Osteocyte (in vitro differentiated cells): ENCODE data around the gene ADGRL4. TPM values are rescaled to one million over a fixed set of nuclear protein-coding genes. Genes with fewer than 3 reads are reported as not detected.
A peak's percentile ranks its signal among the peaks of the same experiment; 100 is the strongest.

Source experiments
- DNase-seq: peaks from one replicate; pipeline ENCODE4 v3.0.0; 2021; ENCODE audit warnings: mixed read lengths; ENCODE audit not compliant: unreplicated experiment; ENCODE audit errors: extremely low spot score
- H3K27ac Mint-ChIP-seq: one replicate; pipeline ENCODE4 v1.8.0; 2021; ENCODE audit warnings: mild to moderate bottlenecking, mixed read lengths; ENCODE audit not compliant: unreplicated experiment
- H3K27me3 Mint-ChIP-seq: one replicate; pipeline ENCODE4 v1.8.0; 2021; ENCODE audit warnings: mixed read lengths; ENCODE audit not compliant: unreplicated experiment
- H3K36me3 Mint-ChIP-seq: one replicate; pipeline ENCODE4 v1.8.0; 2021; ENCODE audit warnings: mixed read lengths; ENCODE audit not compliant: unreplicated experiment
- H3K4me1 Mint-ChIP-seq: one replicate; pipeline ENCODE4 v1.8.0; 2021; ENCODE audit warnings: mixed read lengths; ENCODE audit not compliant: unreplicated experiment
- H3K4me3 Mint-ChIP-seq: one replicate; pipeline ENCODE4 v1.8.0; 2021; ENCODE audit warnings: mild to moderate bottlenecking, moderate library complexity, mixed read lengths; ENCODE audit not compliant: unreplicated experiment
- H3K9me3 Mint-ChIP-seq: one replicate; pipeline ENCODE4 v1.8.0; 2021; ENCODE audit warnings: mixed read lengths; ENCODE audit not compliant: unreplicated experiment
- long read RNA-seq: library from polyadenylated mRNA; unstranded; transcript quantifications from one replicate; pipeline ENCODE4 v2.0.0, GENCODE V29; 2021
- total RNA-seq: library from RNA; stranded (reverse); gene quantifications from 2 replicates; pipeline ENCODE4 v1.2.1, GENCODE V29; 2021
- TF ChIP-seq, protein P1 (sequence below): fragments of 200-600 bp; sonication (generic); IDR thresholded peaks from 2 replicates; pipeline ENCODE4 v1.5.0; 2021; ENCODE audit warnings: antibody characterized with exemption, mild to moderate bottlenecking, moderate library complexity

ADGRL4 gene
- 8.2 and 9.5 TPM in 2 replicates for total RNA-seq
- long read RNA-seq, transcript ADGRL4-201 (15 exons, 3,527 nt), result major isoform, 122 of 138 reads
- long read RNA-seq, partial matches to known transcripts, result 10 of 138 reads
- long read RNA-seq, other reads (novel, unspliced or antisense), result 6 of 138 reads

DNA sequence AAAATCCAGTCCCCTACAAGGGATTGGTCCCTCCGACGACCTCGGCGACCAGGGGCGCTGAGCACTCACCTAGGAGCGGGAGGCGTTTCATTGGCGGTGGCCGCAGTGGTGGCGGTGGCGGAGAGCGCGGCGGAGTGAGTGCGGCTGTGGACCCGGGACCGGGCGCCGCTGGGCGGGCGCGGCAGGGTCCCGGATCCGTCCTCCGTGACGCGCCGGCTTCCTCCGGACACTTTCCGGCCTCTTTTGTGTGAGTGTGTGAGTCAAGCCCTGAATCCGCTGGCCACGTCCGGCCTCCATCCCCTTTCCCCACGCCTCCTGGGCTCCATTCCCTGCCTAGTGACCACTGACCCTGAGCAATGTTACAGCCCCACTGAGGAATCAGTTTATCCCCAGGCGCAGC is at the start of gene ADGRL4:
Gene ADGRL4, minus strand, starts transcription at position 167 of the 400 bp plus-strand sequence. Its CDS starts 76 bp downstream, at position 91.
- Mint-ChIP-seq H3K4me3 (peak within 1 kb of the TSS; percentile 70), H3K4me1 (peaks cover 3% of the 10 kb centered on the region), H3K27me3 (no peaks in the 10 kb centered on the region), H3K9me3 (no peaks in the 10 kb centered on the region), H3K27ac (peak within 1 kb of the TSS; percentile 59), H3K36me3 (no peaks in the 10 kb centered on the region)
- TF ChIP-seq, protein P1, sequence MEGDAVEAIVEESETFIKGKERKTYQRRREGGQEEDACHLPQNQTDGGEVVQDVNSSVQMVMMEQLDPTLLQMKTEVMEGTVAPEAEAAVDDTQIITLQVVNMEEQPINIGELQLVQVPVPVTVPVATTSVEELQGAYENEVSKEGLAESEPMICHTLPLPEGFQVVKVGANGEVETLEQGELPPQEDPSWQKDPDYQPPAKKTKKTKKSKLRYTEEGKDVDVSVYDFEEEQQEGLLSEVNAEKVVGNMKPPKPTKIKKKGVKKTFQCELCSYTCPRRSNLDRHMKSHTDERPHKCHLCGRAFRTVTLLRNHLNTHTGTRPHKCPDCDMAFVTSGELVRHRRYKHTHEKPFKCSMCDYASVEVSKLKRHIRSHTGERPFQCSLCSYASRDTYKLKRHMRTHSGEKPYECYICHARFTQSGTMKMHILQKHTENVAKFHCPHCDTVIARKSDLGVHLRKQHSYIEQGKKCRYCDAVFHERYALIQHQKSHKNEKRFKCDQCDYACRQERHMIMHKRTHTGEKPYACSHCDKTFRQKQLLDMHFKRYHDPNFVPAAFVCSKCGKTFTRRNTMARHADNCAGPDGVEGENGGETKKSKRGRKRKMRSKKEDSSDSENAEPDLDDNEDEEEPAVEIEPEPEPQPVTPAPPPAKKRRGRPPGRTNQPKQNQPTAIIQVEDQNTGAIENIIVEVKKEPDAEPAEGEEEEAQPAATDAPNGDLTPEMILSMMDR, result no peak
- DNase-seq, result no peak

DNA sequence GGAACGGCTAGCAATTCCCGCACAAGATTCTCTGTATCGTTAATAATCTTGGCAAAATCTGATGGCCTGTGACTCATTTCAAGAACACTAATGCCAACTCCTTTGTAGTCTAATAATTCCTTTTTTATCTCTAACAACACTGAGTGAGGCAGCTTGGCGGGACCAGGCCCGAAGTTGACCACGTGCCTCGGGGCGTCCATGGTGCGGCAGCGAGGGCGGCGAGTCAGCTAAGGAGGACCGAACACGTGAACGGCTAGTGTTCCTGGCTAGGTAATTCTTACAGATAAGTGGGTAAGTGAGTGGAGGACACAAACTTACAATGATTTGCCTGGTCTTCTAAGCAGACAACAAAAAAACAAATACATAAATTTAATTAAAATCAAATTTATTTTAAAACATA is 49.3 kb upstream of the ADGRL4 start:
- peaks cover 13% of the 10 kb centered on the region for H3K4me1 Mint-ChIP-seq
- peaks cover 14% of the 10 kb centered on the region for H3K36me3 Mint-ChIP-seq
- no peaks in the 10 kb centered on the region for H3K27me3 Mint-ChIP-seq
- peaks cover 41% of the 10 kb centered on the region for H3K9me3 Mint-ChIP-seq
- H3K4me3 Mint-ChIP-seq, result no peak overlapping the region
- TF ChIP-seq, protein P1, result no peak
- DNase-seq, result no peak
- no peak overlapping the region for H3K27ac Mint-ChIP-seq

DNA sequence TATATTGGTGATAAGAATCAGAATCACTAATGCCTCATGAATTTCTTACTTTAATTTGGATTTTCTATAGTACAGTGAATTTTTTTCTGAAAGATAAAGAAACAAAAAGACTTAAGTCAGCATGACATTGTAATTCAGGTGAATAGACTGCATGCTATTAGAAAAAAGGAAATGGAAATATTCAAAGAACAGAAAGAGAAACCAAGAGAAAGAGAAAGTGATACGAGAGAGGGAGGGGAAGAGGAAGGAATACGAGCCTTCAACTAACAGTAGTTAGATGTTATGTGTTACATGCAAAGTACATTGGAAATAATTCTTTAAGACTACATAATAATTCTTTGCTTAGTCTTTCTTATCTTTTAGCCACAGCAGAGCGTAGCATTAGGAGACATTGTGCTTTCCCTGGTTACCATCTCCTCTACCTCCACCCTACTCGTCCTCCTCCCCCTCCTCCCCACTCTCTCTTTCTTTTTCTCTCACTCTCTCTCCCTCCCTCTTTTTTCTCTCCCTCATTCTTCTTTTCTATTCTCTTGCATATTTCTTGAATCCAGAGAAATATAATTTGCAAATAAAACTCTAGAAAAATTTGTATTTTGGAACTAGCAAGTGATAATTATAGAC is 46.4 kb upstream of the ADGRL4 start:
- Mint-ChIP-seq H3K36me3 (peaks cover 6% of the 10 kb centered on the region), H3K4me1 (peaks cover 19% of the 10 kb centered on the region), H3K27ac (peak overlapping the region; percentile 36), H3K4me3 (peak overlapping the region; percentile 42), H3K9me3 (peaks cover 13% of the 10 kb centered on the region), H3K27me3 (no peaks in the 10 kb centered on the region)
- TF ChIP-seq, protein P1, result no peak
- no peak for DNase-seq

DNA sequence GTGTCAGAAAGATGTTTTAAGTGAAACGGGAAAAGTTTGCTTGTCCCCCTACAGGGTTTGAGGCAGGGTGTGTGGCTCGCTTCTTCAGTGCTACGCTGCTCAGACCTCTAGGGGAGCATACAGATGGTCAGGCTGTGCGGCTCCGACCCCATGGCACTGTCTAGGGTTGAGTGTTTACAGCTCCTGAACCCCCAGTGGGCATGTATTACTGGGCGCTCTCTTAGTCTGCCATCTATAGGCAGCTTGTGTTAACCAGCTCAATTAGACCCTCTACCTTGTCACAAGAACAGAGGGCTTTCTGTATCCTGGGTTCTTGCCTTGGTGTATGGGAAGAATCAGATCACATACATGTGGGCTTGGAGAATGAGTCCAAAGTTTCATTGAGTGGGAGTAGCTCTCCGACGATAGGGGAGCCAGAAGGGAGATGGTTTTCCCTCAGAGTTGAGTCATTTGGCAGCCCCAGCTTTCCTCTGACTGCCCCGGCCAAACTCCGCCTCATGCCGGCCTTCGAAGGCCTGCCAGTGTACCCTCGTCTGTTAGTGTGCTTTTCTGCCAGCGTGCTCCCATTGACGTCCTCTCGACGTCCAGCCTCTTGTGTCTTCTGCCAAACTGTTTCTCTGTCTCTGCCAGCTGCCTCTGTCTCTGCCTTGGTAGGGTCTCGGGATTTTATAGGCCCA is 38.6 kb upstream of the ADGRL4 start:
- no peak for DNase-seq

More for the DNA sequence above, 38.6 kb upstream of the ADGRL4 start:
- no peaks in the 10 kb centered on the region for H3K36me3 Mint-ChIP-seq
- no peaks in the 10 kb centered on the region for H3K9me3 Mint-ChIP-seq
- H3K4me3 Mint-ChIP-seq, result no peak overlapping the region
- TF ChIP-seq, protein P1, result peak; percentile 6
- peaks cover 42% of the 10 kb centered on the region for H3K4me1 Mint-ChIP-seq
- peak overlapping the region; percentile 15 for H3K27ac Mint-ChIP-seq
- no peaks in the 10 kb centered on the region for H3K27me3 Mint-ChIP-seq
